ENCODE measurements around the gene MYO1C.
"Not testable (repeated sequence)": the region's sequence is repeated elsewhere in the genome, so short reads cannot be mapped to it uniquely, and the experiment has no call there.

MYO1C gene

DNA sequence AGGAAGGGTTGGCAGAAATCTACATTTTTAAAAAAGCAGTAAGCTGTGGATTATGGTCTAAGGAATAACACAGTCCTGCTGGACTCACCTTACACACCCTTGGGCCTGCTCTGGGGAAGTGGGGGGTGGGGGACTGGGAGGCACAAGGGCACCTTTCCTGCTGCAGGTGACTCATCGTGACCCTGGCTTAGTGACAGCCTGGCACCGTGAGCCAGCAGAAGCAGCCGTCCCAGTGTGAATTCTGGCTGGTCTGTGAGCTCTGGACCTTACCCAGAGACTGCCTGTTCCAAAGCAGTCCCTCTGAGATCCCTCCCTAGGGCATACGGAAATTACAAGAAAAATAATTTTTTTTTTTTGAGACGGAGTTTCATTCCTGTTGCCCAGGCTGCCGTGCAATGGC is 32.3 kb downstream of the MYO1C start:
- DNase-seq, result peak; percentile 46 to 70

- DNase-seq, result peak; percentile 69 to 77
These were observed 36.5 kb downstream of the MYO1C start, which contains the start of gene CRK for GRCh38 chr17:1455797-1456599. Gene CRK, minus strand, starts transcription at chr17:1456232. Its CDS starts 115 bp downstream, at chr17:1456117.

DNA sequence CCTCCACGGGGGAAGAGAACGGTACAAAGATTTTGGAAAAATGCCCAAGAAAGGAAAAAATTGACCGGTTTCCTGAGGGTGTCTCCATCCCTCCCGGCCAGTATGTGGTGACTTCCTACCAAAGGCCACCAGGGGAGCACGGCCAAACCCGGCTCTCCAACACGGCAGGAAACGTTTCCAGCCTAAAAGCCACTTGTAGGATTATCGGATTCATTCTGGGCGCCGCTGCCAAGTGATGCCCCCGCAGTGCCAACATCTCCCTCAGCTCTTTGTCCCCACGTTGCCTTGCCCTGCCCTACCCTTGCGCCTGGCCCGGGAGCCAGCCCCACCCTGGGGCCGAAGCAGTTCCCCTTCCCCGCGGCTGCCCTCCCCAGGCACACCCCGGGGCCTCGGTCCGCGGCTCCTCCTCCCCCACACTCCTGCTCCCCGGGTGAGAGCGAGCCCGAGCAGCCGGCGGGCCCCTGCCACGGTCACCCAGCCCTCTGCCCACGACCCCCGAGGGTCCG is 37.1 kb downstream of the MYO1C start:
- DNase-seq, result no peak

GRCh38 chr17:1454541-1454940 is 37.9 kb downstream of the MYO1C start:
- DNase-seq, result no peak

GRCh38 chr17:1453694-1454093 is 38.8 kb downstream of the MYO1C start:
- DNase-seq, result not testable (repeated sequence)

- no peak for DNase-seq
These were observed 39.6 kb downstream of the MYO1C start for GRCh38 chr17:1452836-1453235.

- not testable (repeated sequence) for DNase-seq
These were observed 42.2 kb downstream of the MYO1C start for GRCh38 chr17:1450261-1450660.

GRCh38 chr17:1449412-1449967 is 43.0 kb downstream of the MYO1C start:
- DNase-seq, result no peak

GRCh38 chr17:1447052-1447451 is 45.4 kb downstream of the MYO1C start:
- no peak for DNase-seq

DNA sequence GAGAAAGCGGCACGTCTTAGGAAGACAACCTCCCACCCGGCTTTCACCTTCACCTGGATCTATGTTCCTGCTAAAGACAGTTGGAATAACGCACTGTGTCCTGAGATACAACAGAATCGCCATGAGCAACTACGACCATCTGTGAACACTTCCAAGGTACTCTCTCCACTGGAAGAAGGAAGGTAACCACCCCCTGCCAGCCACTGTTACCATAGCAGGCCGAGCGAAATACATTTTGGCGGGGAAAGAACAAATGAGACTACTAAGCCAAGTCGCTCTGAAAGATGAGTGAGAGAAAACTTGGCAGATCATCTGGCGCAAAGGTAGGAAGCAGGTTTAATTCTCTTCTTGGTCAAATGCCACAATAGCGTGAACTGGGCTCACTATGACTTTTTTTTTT is 46.3 kb downstream of the MYO1C start:
- no peak for DNase-seq

DNA sequence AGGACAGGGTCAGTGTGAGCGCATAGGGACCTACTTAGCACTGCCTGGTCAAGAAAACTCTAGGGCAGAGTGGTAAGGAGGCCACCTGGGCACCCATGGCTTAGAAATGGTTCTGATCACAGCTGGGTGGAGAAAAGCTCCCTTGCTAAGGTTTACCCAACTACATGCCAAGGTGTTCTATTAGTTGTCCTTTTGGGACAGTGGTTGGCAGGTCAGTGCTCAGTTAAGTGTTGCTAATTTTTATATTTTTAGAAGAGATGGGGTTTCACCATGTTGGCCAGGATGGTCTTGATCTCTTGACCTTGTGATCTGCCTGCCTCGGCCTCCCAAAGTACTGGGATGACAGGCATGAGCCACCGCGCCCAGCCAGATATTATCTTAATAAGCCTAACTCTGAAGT is 46.8 kb downstream of the MYO1C start:
- DNase-seq, result not testable (repeated sequence)

GRCh38 chr17:1442721-1443120 is 49.8 kb downstream of the MYO1C start:
- not testable (repeated sequence) for DNase-seq

DNA sequence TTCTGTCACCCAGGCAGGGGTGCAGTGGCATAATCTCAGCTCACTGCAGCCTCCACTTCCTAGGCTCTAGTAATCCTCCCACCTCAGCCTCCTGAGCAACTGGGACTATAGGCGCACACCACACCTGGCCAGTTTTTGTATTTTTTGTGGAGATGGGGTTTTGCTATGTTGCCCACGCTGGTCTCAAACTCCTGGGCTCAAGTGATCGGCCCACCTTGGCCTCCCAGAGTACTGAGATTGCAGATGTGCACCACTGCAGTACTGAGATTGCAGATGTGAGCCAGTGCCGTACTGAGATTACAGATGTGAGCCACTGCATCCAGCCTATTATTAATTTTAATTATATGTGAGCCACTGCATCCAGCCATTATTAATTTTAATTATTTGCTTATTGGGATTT is 50.3 kb downstream of the MYO1C start:
- no peak for DNase-seq

GRCh38 chr17:1440921-1441320 is 51.6 kb downstream of the MYO1C start:
- DNase-seq, result no peak

DNA sequence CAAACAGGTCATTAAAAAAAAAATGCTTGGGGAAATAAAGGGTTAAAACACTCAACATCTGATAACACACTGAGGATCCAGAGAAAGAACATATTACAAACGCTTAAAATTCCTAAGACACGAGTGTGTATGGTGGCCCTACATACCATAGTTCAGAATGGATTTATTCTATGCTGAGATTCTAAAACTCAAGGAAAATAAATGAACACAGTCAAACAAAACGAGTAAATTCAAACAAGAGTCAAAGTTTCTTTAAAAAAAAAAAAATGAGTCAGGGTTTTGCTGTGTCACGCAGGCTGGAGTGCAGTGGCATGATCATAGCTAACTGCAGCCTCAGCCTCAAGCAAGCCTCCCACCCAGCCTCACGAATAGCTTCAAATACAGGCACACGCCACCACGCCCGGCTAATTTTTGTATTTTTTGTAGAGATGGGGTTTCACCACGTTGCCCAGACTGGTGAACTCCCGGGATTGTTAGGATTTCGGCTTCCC is 53.8 kb downstream of the MYO1C start:
- no peak for DNase-seq

GRCh38 chr17:1435326-1435725 is 57.2 kb downstream of the MYO1C start:
- no peak for DNase-seq

DNA sequence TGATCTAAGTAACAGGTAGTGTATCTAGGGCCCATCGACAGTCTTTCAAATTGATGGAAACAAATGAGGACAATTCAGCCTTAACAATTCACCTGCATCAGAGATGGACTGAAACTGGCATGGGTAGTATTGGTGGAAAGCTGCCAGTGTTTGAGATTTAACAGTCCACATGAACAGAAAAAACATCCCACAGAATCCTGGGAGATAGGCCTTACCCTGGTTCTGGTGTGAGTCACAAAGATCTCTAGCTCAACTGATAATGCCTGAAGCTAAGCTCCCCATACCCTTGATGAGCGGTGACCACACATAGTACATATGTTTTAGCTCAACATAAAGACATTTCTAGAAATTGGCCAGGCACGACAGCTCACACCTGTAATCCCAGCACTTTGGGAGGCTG is 58.3 kb downstream of the MYO1C start:
- DNase-seq, result no peak

- no peak for DNase-seq
These were observed 60.8 kb downstream of the MYO1C start for GRCh38 chr17:1431631-1432104.

DNA sequence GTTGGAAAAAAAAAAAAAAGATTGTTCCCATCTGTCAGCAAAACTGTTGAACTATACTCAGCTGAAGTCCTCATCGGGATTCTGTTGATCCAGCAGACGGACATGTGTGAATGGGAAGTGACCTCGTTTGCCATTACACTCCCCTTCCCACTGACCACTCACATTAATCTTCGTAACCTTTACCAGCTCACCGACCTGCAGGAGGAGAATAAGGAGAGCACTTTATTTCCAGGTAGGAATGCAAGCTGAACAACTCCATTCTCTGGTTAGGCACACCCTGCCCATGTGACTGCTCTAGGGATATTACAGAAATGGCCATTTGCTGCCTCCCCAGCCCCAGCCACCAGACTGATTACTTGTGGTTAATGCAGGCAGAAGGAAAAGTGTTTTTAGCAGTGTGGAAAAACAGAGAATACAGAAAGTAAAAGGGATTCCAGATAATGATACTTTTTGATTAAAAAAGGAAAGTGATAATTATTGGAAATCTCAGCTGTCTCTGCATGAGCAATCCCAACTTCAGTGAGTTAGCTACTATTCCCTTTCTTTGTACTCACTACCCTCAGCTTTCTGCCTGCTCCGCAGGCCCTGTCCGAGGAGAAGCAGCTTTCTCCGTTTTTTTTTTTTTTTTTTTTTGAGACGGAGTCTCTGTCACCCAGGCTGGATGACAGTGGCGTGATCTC is 68.9 kb downstream of the MYO1C start:
- DNase-seq, result no peak

GRCh38 chr17:1422885-1423284 is 69.6 kb downstream of the MYO1C start:
- no peak for DNase-seq

DNA sequence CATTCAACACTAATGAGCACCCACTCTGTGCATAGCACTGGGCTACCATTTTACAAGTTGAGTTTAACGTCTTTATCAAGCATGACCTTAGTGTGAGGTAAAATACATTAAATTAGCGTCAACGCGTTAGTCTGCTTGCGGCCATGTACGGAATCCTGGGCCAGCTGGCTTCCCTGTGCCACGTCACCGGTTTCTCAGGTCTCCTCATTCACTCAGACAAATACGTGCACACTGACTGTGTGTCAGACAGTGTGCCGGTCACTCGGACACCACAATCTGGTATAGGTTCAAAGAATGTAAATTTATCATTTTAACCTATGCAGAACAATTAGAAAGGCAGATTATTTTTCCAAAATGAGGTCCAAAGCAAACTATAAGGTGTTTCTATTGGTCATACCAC is 71.0 kb downstream of the MYO1C start:
- no peak for DNase-seq

- no peak for DNase-seq
These were observed 71.5 kb downstream of the MYO1C start for GRCh38 chr17:1420981-1421380.

DNA sequence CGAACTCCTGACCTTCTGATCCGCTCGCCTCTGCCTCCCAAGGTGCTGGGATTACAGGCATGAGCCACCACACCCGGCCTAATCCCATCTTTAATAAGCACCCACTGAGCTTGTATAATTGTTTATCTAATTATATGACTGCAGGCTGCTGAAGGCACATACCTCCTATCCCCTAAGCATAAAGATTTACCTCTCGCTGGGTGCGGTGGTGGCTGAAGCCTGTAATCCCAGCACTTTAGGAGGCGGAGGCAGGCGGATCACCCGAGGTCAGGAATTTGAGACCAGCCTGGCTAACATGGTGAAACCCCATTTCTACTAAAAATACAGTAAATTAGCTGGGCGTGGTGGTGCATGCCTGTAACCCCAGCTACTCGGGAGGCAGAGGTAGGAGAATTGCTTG is 72.3 kb downstream of the MYO1C start:
- DNase-seq, result no peak
